Adipocyte (in vitro differentiated cells): Measurements from ENCODE around the gene CCL4L2.
"Not testable (repeated sequence)": the region's sequence is repeated elsewhere in the genome, so short reads cannot be mapped to it uniquely, and the experiment has no call there.

Source experiments
- DNase-seq: peaks from one replicate; pipeline ENCODE4 v3.0.0-alpha.2; 2015; ENCODE audit warnings: low read depth
- H3K27me3 ChIP-seq: replicated peaks from 2 replicates; pipeline ENCODE4 v1.7.0; 2013; ENCODE audit warnings: mild to moderate bottlenecking, low read length, moderate library complexity; ENCODE audit not compliant: control insufficient read depth, insufficient read depth
- H3K36me3 ChIP-seq: 2 replicates; pipeline ENCODE4 v1.7.0; 2013; ENCODE audit warnings: low read length, mild to moderate bottlenecking, moderate library complexity; ENCODE audit not compliant: control insufficient read depth, insufficient read depth, severe bottlenecking
- H3K4me1 ChIP-seq: 2 replicates; pipeline ENCODE4 v1.7.0; 2013; ENCODE audit warnings: mild to moderate bottlenecking, low read length, moderate library complexity; ENCODE audit not compliant: control insufficient read depth, insufficient read depth
- H3K4me3 ChIP-seq: 2 replicates; pipeline ENCODE4 v1.7.0; 2013; ENCODE audit warnings: mild to moderate bottlenecking, low read length, moderate library complexity
- H3K9ac ChIP-seq: 2 replicates; pipeline ENCODE4 v1.7.0; 2013; ENCODE audit warnings: mild to moderate bottlenecking, low read length, moderate library complexity
- H3K9me3 ChIP-seq: 2 replicates; pipeline ENCODE4 v1.7.0; 2013; ENCODE audit warnings: mild to moderate bottlenecking, low read length, moderate library complexity; ENCODE audit not compliant: control insufficient read depth

Gene CCL4L2

GRCh38 chr17:36210439-36211211 lies at the start of gene CCL4L2:
CCL4L2 (plus strand) TSS chr17:36211063.
- not testable (repeated sequence) for H3K9ac ChIP-seq, H3K4me1 ChIP-seq, H3K27me3 ChIP-seq, DNase-seq, H3K9me3 ChIP-seq, H3K36me3 ChIP-seq, H3K4me3 ChIP-seq

- not testable (repeated sequence) for H3K4me1 ChIP-seq, H3K4me3 ChIP-seq, DNase-seq, H3K36me3 ChIP-seq, H3K27me3 ChIP-seq, H3K9me3 ChIP-seq, H3K9ac ChIP-seq
Measured at GRCh38 chr17:36168836-36169235, 42.0 kb upstream of the CCL4L2 start.

- not testable (repeated sequence) for H3K4me3 ChIP-seq, H3K36me3 ChIP-seq, H3K4me1 ChIP-seq, DNase-seq, H3K27me3 ChIP-seq, H3K9ac ChIP-seq, H3K9me3 ChIP-seq
Measured at GRCh38 chr17:36176536-36176935, 34.3 kb upstream of the CCL4L2 start, which contains the start of gene TBC1D3B. TBC1D3B (minus strand) TSS chr17:36176636; CDS start chr17:36175050, 1,586 bp downstream.

- H3K27me3 ChIP-seq, H3K4me3 ChIP-seq, DNase-seq: not testable (repeated sequence)
Measured at GRCh38 chr17:36181446-36182175, 29.3 kb upstream of the CCL4L2 start.

GRCh38 chr17:36182176-36183000 lies 28.5 kb upstream of the CCL4L2 start:
- H3K9me3 ChIP-seq = no peaks in the 10 kb centered on the region
- H3K36me3 ChIP-seq = no peaks in the 10 kb centered on the region
- DNase-seq = peak; percentile 59
- H3K4me1 ChIP-seq = no peaks in the 10 kb centered on the region
- H3K27me3 ChIP-seq = no peaks in the 10 kb centered on the region
- peak overlapping the region; percentile 76 for H3K4me3 ChIP-seq
- H3K9ac ChIP-seq = peak overlapping the region; percentile 69

More at GRCh38 chr17:36181446-36182175, 29.3 kb upstream of the CCL4L2 start:
- not testable (repeated sequence) for H3K9ac ChIP-seq, H3K9me3 ChIP-seq, H3K36me3 ChIP-seq, H3K4me1 ChIP-seq

- no peaks in the 10 kb centered on the region for H3K9me3 ChIP-seq
- H3K4me1 ChIP-seq = no peaks in the 10 kb centered on the region
- H3K9ac ChIP-seq = peak overlapping the region; percentile 69
- H3K27me3 ChIP-seq = no peaks in the 10 kb centered on the region
- no peaks in the 10 kb centered on the region for H3K36me3 ChIP-seq
- peak overlapping the region; percentile 76 for H3K4me3 ChIP-seq
- DNase-seq = peak; percentile 95
Measured at GRCh38 chr17:36183001-36183971, 27.6 kb upstream of the CCL4L2 start.

GRCh38 chr17:36184023-36184765 lies 26.7 kb upstream of the CCL4L2 start:
- Histone ChIP-seq H3K4me3 (peak overlapping the region; percentile 76), H3K9me3 (no peaks in the 10 kb centered on the region), H3K27me3 (no peaks in the 10 kb centered on the region), H3K4me1 (no peaks in the 10 kb centered on the region), H3K9ac (no peak overlapping the region), H3K36me3 (no peaks in the 10 kb centered on the region)
- no peak for DNase-seq

GRCh38 chr17:36185416-36185815 lies 25.4 kb upstream of the CCL4L2 start:
- no peak overlapping the region for H3K4me3 ChIP-seq
- no peak for DNase-seq
- no peaks in the 10 kb centered on the region for H3K4me1 ChIP-seq
- no peaks in the 10 kb centered on the region for H3K36me3 ChIP-seq
- H3K9ac ChIP-seq = no peak overlapping the region
- no peaks in the 10 kb centered on the region for H3K9me3 ChIP-seq
- H3K27me3 ChIP-seq = no peaks in the 10 kb centered on the region

GRCh38 chr17:36186810-36187763 lies 23.8 kb upstream of the CCL4L2 start:
- not testable (repeated sequence) for H3K4me3 ChIP-seq, H3K36me3 ChIP-seq, DNase-seq, H3K27me3 ChIP-seq, H3K9me3 ChIP-seq, H3K9ac ChIP-seq, H3K4me1 ChIP-seq
